PC-9 (cell line): Measurements from ENCODE around the gene RALBP1. TPM values are rescaled to one million over a fixed set of nuclear protein-coding genes. Genes with fewer than 3 reads are reported as not detected.

Experiments used
- BruUV-seq: library from RNA; stranded (reverse); fragments of 400-500 nt; replicated peaks from 2 replicates; lab custom pipeline; 2021; lab: Mats Ljungman, UMichigan
- CTCF ChIA-PET: fragments of 300-600 bp; sonication (Branson Sonifier 250); formaldehyde crosslinking; loops from one replicate; lab custom pipeline; 2022; ENCODE audit warnings: antibody characterized with exemption; lab: Charles Lee
- POLR2A ChIA-PET: fragments of 300-600 bp; sonication (Branson Sonifier 250); formaldehyde crosslinking; loops from one replicate; lab custom pipeline; 2022; ENCODE audit warnings: antibody characterized with exemption; ENCODE audit not compliant: unreplicated experiment; lab: Charles Lee
- DNase-seq, 2 experiments: peaks; one replicate each; pipeline versions ENCODE4 v3.0.0 to v3.0.0-alpha.2; 2015 to 2022; ENCODE audit warnings: mixed read lengths in 1 of 2
- H2AFZ ChIP-seq: fragments of 200-600 bp; sonication (generic); 2 replicates; pipeline ENCODE4 v1.8.1; 2017; ENCODE audit warnings: antibody characterized with exemption
- H3F3A ChIP-seq: fragments of 200-600 bp; sonication (generic); 2 replicates; pipeline ENCODE4 v1.8.1; 2017; ENCODE audit warnings: antibody characterized with exemption, mild to moderate bottlenecking, low read depth; ENCODE audit not compliant: insufficient read depth
- H3K27ac ChIP-seq: fragments of 200-600 bp; sonication (generic); 2 replicates; pipeline ENCODE4 v1.6.1; 2016; ENCODE audit warnings: mixed run types
- H3K27me3 ChIP-seq: fragments of 200-600 bp; sonication (generic); 2 replicates; pipeline ENCODE4 v1.6.1; 2016; ENCODE audit warnings: low read depth, mixed run types; ENCODE audit not compliant: insufficient read depth
- H3K36me3 ChIP-seq: fragments of 200-600 bp; sonication (generic); 2 replicates; pipeline ENCODE4 v1.6.1; 2016; ENCODE audit warnings: low read depth, mixed run types
- H3K4me1 ChIP-seq: fragments of 200-600 bp; sonication (generic); replicated peaks from 2 replicates; pipeline ENCODE4 v1.6.1; 2016; ENCODE audit warnings: mixed run types; ENCODE audit not compliant: insufficient read depth
- H3K4me2 ChIP-seq: fragments of 200-600 bp; sonication (generic); 2 replicates; pipeline ENCODE4 v1.6.1; 2017; ENCODE audit warnings: mixed run types
- H3K4me3 ChIP-seq: fragments of 200-600 bp; sonication (generic); 2 replicates; pipeline ENCODE4 v1.6.1; 2016; ENCODE audit warnings: mixed run types
- H3K79me2 ChIP-seq: fragments of 200-600 bp; sonication (generic); 2 replicates; pipeline ENCODE4 v1.6.1; 2017; ENCODE audit warnings: low read depth, mixed run types
- H3K9me2 ChIP-seq: fragments of 200-600 bp; sonication (generic); 2 replicates; pipeline ENCODE4 v1.8.1; 2017; ENCODE audit warnings: mild to moderate bottlenecking; ENCODE audit not compliant: insufficient read depth
- H3K9me3 ChIP-seq: fragments of 200-600 bp; sonication (generic); 2 replicates; pipeline ENCODE4 v1.8.1; 2016; ENCODE audit warnings: low read depth; ENCODE audit not compliant: insufficient read depth
- H4K20me1 ChIP-seq: fragments of 200-600 bp; sonication (generic); 2 replicates; pipeline ENCODE4 v1.8.1; 2017; ENCODE audit not compliant: insufficient read depth
- EZH2 ChIP-seq: fragments of 200-600 bp; sonication (generic); IDR thresholded peaks from 2 replicates; pipeline ENCODE4 v1.8.0; 2017; ENCODE audit warnings: antibody characterized with exemption, low read depth
- intact Hi-C: fragments of 100-400 bp; cut with micrococcal nuclease; formaldehyde crosslinking; loops from one replicate; pipeline ENCODE4 v1.10.0; 2022; ENCODE audit not compliant: unreplicated experiment
- total RNA-seq: library from RNA; stranded (reverse); gene quantifications from 2 replicates; pipeline ENCODE4 v1.2.3, GENCODE V29; 2021
- TF ChIP-seq, protein P1 (sequence below): fragments of 200-600 bp; sonication (generic); conservative IDR thresholded peaks from 2 replicates; pipeline ENCODE4 v1.6.1; 2017; ENCODE audit warnings: mixed run types, antibody characterized with exemption, mild to moderate bottlenecking, moderate library complexity

The RALBP1 gene
- total RNA-seq, 1 experiment from 2014 or later = 95.0 TPM

DNA sequence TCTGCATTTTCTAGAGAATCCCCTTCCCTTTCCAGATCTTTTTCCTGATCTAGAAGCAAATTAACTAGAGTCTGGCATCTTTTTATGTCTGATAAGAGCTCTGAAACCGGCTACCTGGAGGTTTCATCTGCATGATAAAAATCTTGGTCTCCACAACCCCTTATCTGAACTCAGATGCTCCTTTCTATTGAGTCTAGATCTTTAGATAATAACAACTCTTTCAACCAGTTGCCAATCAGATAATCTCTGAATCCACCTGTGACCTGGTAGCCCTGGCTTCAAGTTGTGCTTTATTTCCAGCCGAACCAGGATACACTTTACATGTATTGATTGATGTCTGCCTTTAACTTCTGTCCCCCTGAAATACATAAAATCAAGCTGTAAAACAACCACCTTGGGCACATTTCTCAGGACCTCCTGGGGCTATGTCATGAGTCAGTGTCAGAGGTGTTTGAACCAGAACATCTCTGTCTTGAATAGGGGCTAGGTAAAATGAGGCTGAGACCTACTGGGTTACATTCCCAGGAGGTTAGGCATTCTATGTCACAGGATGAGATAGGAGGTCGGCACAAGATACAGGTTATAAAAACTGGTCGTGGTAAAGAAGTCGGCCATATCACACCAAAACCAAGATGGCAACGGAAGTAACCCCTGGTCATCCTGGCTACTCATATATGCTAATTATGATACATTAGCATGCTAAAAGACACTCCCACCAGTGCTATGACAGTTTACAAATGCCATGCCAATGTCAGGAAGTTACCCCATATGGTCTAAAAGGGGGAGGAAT lies 20.8 kb downstream of the RALBP1 start:
- POLR2A ChIA-PET = interaction anchor here (0.6 to 0.7 kb wide), 3 partner anchors 18 to 358 kb away, joined by 3 to 5 read pairs (median 4); no protein-coding TSS in a partner anchor

DNA sequence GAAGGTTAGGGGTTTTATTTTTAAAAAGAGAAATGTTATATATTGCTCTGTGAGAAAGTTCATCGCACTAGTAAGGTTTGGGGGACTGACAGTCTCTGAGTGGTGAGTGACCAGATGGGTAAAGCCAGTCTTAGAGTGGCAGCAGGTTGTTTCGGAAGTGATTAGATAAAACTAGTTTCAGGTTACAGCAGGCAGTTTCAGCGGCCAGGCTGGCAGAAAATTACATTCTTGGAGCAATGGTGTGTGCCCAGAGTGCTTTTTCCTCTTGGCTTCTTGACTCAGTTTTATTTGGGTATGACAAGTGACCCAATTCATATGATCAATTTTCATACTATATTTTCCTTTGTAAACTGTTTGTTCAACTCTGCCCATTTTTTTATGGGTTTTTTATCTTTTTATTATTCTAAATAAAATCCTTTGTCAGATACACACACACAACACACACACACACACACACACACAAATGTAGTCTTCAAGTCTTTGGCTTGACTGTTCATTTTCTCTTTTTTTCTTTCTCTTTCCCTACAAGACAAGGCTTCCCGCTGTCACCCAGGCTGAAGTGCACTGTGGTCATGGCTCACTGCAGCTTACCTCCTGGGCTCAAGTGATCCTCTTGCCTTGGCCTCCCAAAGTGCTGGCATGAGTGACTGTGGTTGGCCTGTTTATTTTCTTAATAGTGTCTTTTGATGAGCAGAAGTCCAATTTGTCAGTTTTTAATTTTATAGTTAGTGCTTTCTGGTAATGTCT lies 30.9 kb downstream of the RALBP1 start:
- H3F3A ChIP-seq = 0 out of 2 replicates have a peak, but pooled peaks cover 6% of the 10 kb centered on the region
- peak; percentile 52 to 57 for DNase-seq
- CTCF ChIA-PET = no interaction called here
- no peak overlapping the region for H3K4me3 ChIP-seq
- no peaks in the 10 kb centered on the region for H3K27me3 ChIP-seq
- H4K20me1 ChIP-seq = no peaks in the 10 kb centered on the region
- H3K27ac ChIP-seq = peak overlapping the region; percentile 47
- POLR2A ChIA-PET = no interaction called here
- no peak for TF ChIP-seq EZH2
- TF ChIP-seq, protein P1, sequence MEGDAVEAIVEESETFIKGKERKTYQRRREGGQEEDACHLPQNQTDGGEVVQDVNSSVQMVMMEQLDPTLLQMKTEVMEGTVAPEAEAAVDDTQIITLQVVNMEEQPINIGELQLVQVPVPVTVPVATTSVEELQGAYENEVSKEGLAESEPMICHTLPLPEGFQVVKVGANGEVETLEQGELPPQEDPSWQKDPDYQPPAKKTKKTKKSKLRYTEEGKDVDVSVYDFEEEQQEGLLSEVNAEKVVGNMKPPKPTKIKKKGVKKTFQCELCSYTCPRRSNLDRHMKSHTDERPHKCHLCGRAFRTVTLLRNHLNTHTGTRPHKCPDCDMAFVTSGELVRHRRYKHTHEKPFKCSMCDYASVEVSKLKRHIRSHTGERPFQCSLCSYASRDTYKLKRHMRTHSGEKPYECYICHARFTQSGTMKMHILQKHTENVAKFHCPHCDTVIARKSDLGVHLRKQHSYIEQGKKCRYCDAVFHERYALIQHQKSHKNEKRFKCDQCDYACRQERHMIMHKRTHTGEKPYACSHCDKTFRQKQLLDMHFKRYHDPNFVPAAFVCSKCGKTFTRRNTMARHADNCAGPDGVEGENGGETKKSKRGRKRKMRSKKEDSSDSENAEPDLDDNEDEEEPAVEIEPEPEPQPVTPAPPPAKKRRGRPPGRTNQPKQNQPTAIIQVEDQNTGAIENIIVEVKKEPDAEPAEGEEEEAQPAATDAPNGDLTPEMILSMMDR = no peak
- no peaks in the 10 kb centered on the region for H3K9me2 ChIP-seq
- H3K79me2 ChIP-seq = peaks cover 75% of the 10 kb centered on the region
- no peaks in the 10 kb centered on the region for H3K36me3 ChIP-seq
- H2AFZ ChIP-seq = no peak overlapping the region
- no TSS peak for BruUV-seq
- H3K4me1 ChIP-seq = peaks cover 13% of the 10 kb centered on the region
- intact Hi-C loops = loop anchor here (5.0 kb wide), 1 partner anchor 159 kb away; no protein-coding TSS in a partner anchor
- peak overlapping the region; percentile 43; the same call in 1 of the 2 replicates for H3K4me2 ChIP-seq
- H3K9me3 ChIP-seq = peaks cover 10% of the 10 kb centered on the region

More for the DNA sequence above, 20.8 kb downstream of the RALBP1 start:
- Histone ChIP-seq H3K36me3 (0 out of 2 replicates have a peak, but pooled peaks cover 13% of the 10 kb centered on the region), H4K20me1 (no peaks in the 10 kb centered on the region; the same call in none of the 2 replicates), H3K4me2 (peak overlapping the region; percentile 36), H3K79me2 (peaks cover 67% of the 10 kb centered on the region), H3K27me3 (no peaks in the 10 kb centered on the region), H3K27ac (peak overlapping the region; percentile 39), H3K9me3 (no peaks in the 10 kb centered on the region), H3K4me3 (no peak overlapping the region), H3K9me2 (no peaks in the 10 kb centered on the region), H3F3A (peaks cover 13% of the 10 kb centered on the region; the same call in 1 of the 2 replicates), H2AFZ (no peak overlapping the region), H3K4me1 (peaks cover 24% of the 10 kb centered on the region)
- CTCF ChIA-PET = no interaction called here
- peak in 1 of 2 experiments; percentile 62 for DNase-seq
- no peak for TF ChIP-seq EZH2
- TF ChIP-seq, protein P1 = no peak
- no TSS peak for BruUV-seq
- intact Hi-C loops = no loop called here

DNA sequence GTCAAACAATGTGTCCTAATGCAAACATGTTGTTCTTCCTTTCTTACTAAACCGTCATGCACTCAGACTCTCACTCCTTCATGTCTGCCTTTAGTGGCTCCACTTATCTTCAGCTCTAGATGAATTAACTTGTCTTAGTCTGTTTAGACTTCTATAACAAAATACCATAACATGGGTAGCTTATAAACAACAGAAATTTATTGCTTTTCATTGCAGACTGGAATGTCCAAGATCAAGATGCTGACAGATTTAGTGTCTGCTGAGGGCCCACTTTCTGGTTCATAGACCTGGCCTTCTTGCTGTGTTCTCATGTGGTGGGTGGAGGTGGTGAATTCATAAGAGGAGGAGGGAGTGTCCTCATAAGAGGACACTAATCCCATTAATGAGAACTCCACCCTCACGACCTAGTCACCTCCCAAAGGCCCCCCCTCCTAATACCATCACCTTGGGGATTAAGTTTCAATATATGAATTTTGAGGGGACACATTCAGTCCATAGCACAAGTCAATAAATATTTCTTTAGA lies 32.3 kb downstream of the RALBP1 start:
- no TSS peak for BruUV-seq
- H2AFZ ChIP-seq = no peak overlapping the region
- H3K4me1 ChIP-seq = peaks cover 19% of the 10 kb centered on the region
- H3K9me3 ChIP-seq = peaks cover 4% of the 10 kb centered on the region
- CTCF ChIA-PET = no interaction called here
- POLR2A ChIA-PET = no interaction called here
- H3K27ac ChIP-seq = no peak overlapping the region
- peaks cover 78% of the 10 kb centered on the region for H3K79me2 ChIP-seq
- no peaks in the 10 kb centered on the region for H3K36me3 ChIP-seq
- H3K4me2 ChIP-seq = no peak overlapping the region
- TF ChIP-seq EZH2 = no peak
- TF ChIP-seq, protein P1 = no peak
- H3F3A ChIP-seq = peaks cover 2% of the 10 kb centered on the region; the same call in 1 of the 2 replicates
- no peaks in the 10 kb centered on the region for H4K20me1 ChIP-seq
- no peaks in the 10 kb centered on the region for H3K9me2 ChIP-seq
- H3K27me3 ChIP-seq = no peaks in the 10 kb centered on the region
- DNase-seq = no peak
- intact Hi-C loops = loop anchor here (5.0 kb wide), 1 partner anchor 160 kb away; no protein-coding TSS in a partner anchor
- H3K4me3 ChIP-seq = no peak overlapping the region
